Progenitor cell of endocrine pancreas (in vitro differentiated cells): Measurements from ENCODE around the gene RAD51B. TPM values are rescaled to one million over a fixed set of nuclear protein-coding genes. Genes with fewer than 3 reads are reported as not detected.

Source experiments
- DNase-seq: peaks from one replicate; pipeline ENCODE4 v3.0.0; 2021; ENCODE audit warnings: low spot score; ENCODE audit not compliant: unreplicated experiment
- H3K27ac Mint-ChIP-seq: 2 replicates; pipeline ENCODE4 v1.8.0; 2021; ENCODE audit warnings: mild to moderate bottlenecking, moderate library complexity, mixed read lengths
- H3K27me3 Mint-ChIP-seq: 2 replicates; pipeline ENCODE4 v1.8.0; 2021; ENCODE audit warnings: mixed read lengths
- H3K36me3 Mint-ChIP-seq: 2 replicates; pipeline ENCODE4 v1.8.0; 2022; ENCODE audit warnings: mixed read lengths; ENCODE audit not compliant: insufficient read depth
- H3K4me1 Mint-ChIP-seq: 2 replicates; pipeline ENCODE4 v1.8.0; 2021; ENCODE audit warnings: low read depth, mixed read lengths
- H3K4me3 Mint-ChIP-seq: 2 replicates; pipeline ENCODE4 v1.8.0; 2021; ENCODE audit warnings: low read depth, mild to moderate bottlenecking, moderate library complexity, mixed read lengths
- H3K9me3 Mint-ChIP-seq: 2 replicates; pipeline ENCODE4 v1.8.0; 2021; ENCODE audit warnings: low read depth, mixed read lengths
- CTCF ChIP-seq: fragments of 200-600 bp; sonication (generic); IDR thresholded peaks from one replicate; pipeline ENCODE4 v1.5.0; 2021; ENCODE audit warnings: antibody characterized with exemption, mild to moderate bottlenecking; ENCODE audit not compliant: unreplicated experiment
- total RNA-seq: library from RNA; stranded (reverse); gene quantifications from 2 replicates; pipeline ENCODE4 v1.2.1, GENCODE V29; 2021

RAD51B gene
- total RNA-seq, 1 donor from 2014 or later = 24.7 TPM

- no peak for TF ChIP-seq CTCF
- H3K36me3 Mint-ChIP-seq = peaks cover 4% of the 10 kb centered on the region
- no peak overlapping the region for H3K4me3 Mint-ChIP-seq
- H3K27me3 Mint-ChIP-seq = no peaks in the 10 kb centered on the region
- H3K27ac Mint-ChIP-seq = no peak overlapping the region
- DNase-seq = no peak
- H3K9me3 Mint-ChIP-seq = no peaks in the 10 kb centered on the region
- H3K4me1 Mint-ChIP-seq = peaks cover 1% of the 10 kb centered on the region
Measured at GRCh38 chr14:67835596-67835995, 16.0 kb downstream of the RAD51B start.

- no peak for DNase-seq
- no peak overlapping the region for H3K4me3 Mint-ChIP-seq
- peak; percentile 75 for TF ChIP-seq CTCF
- no peak overlapping the region for H3K27ac Mint-ChIP-seq
- H3K36me3 Mint-ChIP-seq = peaks cover 4% of the 10 kb centered on the region
- H3K9me3 Mint-ChIP-seq = no peaks in the 10 kb centered on the region
- peaks cover 1% of the 10 kb centered on the region for H3K4me1 Mint-ChIP-seq
- H3K27me3 Mint-ChIP-seq = no peaks in the 10 kb centered on the region
Measured at GRCh38 chr14:67837011-67837624, 17.5 kb downstream of the RAD51B start.

- peaks cover 15% of the 10 kb centered on the region for H3K36me3 Mint-ChIP-seq
- no peak for TF ChIP-seq CTCF
- H3K4me1 Mint-ChIP-seq = peaks cover 4% of the 10 kb centered on the region
- H3K4me3 Mint-ChIP-seq = no peak overlapping the region
- H3K9me3 Mint-ChIP-seq = peaks cover 13% of the 10 kb centered on the region
- H3K27ac Mint-ChIP-seq = no peak overlapping the region
- no peaks in the 10 kb centered on the region for H3K27me3 Mint-ChIP-seq
- no peak for DNase-seq
Measured at GRCh38 chr14:67846029-67846610, 26.5 kb downstream of the RAD51B start.

GRCh38 chr14:67850066-67850830 lies 30.7 kb downstream of the RAD51B start:
- peaks cover 14% of the 10 kb centered on the region for H3K36me3 Mint-ChIP-seq
- H3K4me1 Mint-ChIP-seq = peaks cover 7% of the 10 kb centered on the region
- H3K4me3 Mint-ChIP-seq = no peak overlapping the region
- TF ChIP-seq CTCF = no peak
- no peaks in the 10 kb centered on the region for H3K27me3 Mint-ChIP-seq
- peaks cover 13% of the 10 kb centered on the region for H3K9me3 Mint-ChIP-seq
- H3K27ac Mint-ChIP-seq = no peak overlapping the region
- no peak for DNase-seq

GRCh38 chr14:67851785-67852410 lies 32.3 kb downstream of the RAD51B start:
- H3K4me1 Mint-ChIP-seq = peaks cover 17% of the 10 kb centered on the region

More at GRCh38 chr14:67851785-67852410, 32.3 kb downstream of the RAD51B start:
- Mint-ChIP-seq H3K4me3 (no peak overlapping the region), H3K27ac (no peak overlapping the region), H3K36me3 (peaks cover 13% of the 10 kb centered on the region), H3K9me3 (peaks cover 10% of the 10 kb centered on the region), H3K27me3 (no peaks in the 10 kb centered on the region)
- no peak for TF ChIP-seq CTCF
- no peak for DNase-seq
